Astrocyte (in vitro differentiated cells and primary cell): Measurements from ENCODE around the gene KRT83.

ENCODE experiments used
- EZH2 ChIP-seq: IDR thresholded peaks from 2 replicates; pipeline ENCODE4 v1.6.1; 2012; ENCODE audit warnings: mild to moderate bottlenecking, low read length, inconsistent platforms; ENCODE audit not compliant: insufficient read depth
- TF ChIP-seq, protein P1 (sequence below): IDR thresholded peaks from 2 replicates; pipeline ENCODE4 v1.5.1; 2011; ENCODE audit warnings: low read depth, mild to moderate bottlenecking, inconsistent platforms, low read length, moderate library complexity; ENCODE audit not compliant: insufficient read depth

DNA sequence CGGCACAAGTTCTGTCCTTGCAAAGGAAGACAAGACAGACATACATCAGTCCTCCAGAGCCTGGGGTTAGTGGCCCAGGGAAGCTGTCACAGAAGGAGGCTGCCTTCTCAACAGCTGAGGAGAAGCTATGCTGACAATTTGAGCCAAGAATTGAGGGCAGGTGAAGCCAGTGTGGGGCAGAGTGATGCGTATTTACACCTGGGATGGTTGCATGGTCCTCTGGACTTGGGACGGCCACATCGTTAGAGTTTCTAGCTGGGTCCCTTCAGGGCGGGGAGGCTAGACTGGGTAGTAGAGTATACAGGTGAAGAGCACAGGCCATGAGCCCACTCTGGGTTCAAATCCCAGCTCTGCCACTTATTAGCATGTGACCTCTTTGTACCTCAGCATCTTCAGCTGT, 29.6 kb upstream of the KRT83 start:
- TF ChIP-seq, protein P1, sequence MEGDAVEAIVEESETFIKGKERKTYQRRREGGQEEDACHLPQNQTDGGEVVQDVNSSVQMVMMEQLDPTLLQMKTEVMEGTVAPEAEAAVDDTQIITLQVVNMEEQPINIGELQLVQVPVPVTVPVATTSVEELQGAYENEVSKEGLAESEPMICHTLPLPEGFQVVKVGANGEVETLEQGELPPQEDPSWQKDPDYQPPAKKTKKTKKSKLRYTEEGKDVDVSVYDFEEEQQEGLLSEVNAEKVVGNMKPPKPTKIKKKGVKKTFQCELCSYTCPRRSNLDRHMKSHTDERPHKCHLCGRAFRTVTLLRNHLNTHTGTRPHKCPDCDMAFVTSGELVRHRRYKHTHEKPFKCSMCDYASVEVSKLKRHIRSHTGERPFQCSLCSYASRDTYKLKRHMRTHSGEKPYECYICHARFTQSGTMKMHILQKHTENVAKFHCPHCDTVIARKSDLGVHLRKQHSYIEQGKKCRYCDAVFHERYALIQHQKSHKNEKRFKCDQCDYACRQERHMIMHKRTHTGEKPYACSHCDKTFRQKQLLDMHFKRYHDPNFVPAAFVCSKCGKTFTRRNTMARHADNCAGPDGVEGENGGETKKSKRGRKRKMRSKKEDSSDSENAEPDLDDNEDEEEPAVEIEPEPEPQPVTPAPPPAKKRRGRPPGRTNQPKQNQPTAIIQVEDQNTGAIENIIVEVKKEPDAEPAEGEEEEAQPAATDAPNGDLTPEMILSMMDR: no peak
- TF ChIP-seq EZH2: no peak
